Heart left ventricle (tissue), 13 donors: ENCODE results near the gene JUND.

ENCODE experiments used
- POLR2A ChIP-seq, 2 donors: fragments of 450-650 bp; IDR thresholded peaks; one replicate each; pipeline ENCODE4 v1.6.1; 2017; ENCODE audit warnings: antibody characterized with exemption in 2 of 2, mild to moderate bottlenecking in 2 of 2, moderate library complexity in 2 of 2
- TF ChIP-seq, protein P1 (sequence below), 12 donors: fragments of 200-600 bp; sonication (generic) in 4 of 12; IDR thresholded peaks; one replicate each; pipeline versions ENCODE4 v1.5.0 to v1.8.0; 2018 to 2022; ENCODE audit warnings: antibody characterized with exemption in 12 of 12, mild to moderate bottlenecking in 5 of 12
- donor health status: ischemic (EF 13 %, LVEDD 7.1; RV severe dilation, severe dysfunction).
- donor health status: DM: no; HTN: yes; CAD: no.
- donor health status: DM: no; HTN: no; CAD: no.
- donor health status: ischemic (EF 25% LVEDD 6.9; RV normal size, moderate dysfunction).
- donor health status: ischemic (EF 25% LVEDD 5.7; RV mildly dilated, moderate dysfunction).
- donor health status: ischemic (EF 35%, LVEDD 5.7; RV mildly dilated, moderate dysfunction).
- donor health status: nonischemic (EF 11% LVEDD 7.7; RV severe dilation, severe dysfunction).
- donor health status: DM: yes; HTN: yes; CAD: no.
- donor health status: PGD.
- donor health status: ischemic (EF 29% LVEDD 5.4; RV normal size, mild dysfunction).
- donor health status: nonischemic (EF 23%, LVEDD 6.1; RV moderate dilation, normal function).

DNA sequence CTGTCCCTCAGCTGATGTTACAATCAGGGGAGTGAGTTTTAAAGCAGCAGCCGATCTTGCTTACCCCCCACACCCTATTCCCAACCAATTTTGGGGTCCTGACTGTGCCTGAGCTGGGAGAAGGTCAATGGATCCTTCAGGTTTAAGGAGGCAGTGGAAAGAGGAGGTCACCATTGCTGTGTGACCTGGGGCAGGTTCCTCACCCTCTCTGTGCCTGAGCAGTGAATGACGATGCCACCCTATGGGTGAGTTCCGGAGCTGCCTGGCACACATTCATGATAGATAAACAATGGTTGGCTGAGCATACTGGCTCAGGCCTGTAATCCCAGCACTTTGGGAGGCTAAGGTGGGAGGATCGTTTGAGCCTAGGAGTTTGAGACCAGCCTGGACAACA is 20.3 kb upstream of the JUND start:
- TF ChIP-seq, protein P1, sequence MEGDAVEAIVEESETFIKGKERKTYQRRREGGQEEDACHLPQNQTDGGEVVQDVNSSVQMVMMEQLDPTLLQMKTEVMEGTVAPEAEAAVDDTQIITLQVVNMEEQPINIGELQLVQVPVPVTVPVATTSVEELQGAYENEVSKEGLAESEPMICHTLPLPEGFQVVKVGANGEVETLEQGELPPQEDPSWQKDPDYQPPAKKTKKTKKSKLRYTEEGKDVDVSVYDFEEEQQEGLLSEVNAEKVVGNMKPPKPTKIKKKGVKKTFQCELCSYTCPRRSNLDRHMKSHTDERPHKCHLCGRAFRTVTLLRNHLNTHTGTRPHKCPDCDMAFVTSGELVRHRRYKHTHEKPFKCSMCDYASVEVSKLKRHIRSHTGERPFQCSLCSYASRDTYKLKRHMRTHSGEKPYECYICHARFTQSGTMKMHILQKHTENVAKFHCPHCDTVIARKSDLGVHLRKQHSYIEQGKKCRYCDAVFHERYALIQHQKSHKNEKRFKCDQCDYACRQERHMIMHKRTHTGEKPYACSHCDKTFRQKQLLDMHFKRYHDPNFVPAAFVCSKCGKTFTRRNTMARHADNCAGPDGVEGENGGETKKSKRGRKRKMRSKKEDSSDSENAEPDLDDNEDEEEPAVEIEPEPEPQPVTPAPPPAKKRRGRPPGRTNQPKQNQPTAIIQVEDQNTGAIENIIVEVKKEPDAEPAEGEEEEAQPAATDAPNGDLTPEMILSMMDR (IDR thresholded peaks at IDR 0.05) = no peak
- TF ChIP-seq POLR2A (IDR thresholded peaks at IDR 0.05) = no peak
